Neural progenitor cell (in vitro differentiated cells): ENCODE data around the gene SIL1. TPM values are rescaled to one million over a fixed set of nuclear protein-coding genes. Genes with fewer than 3 reads are reported as not detected.

Source experiments
- DNase-seq: peaks from one replicate; pipeline ENCODE4 v3.0.0-alpha.2; 2016; ENCODE audit warnings: low spot score
- H2AFZ ChIP-seq: fragments of 200-600 bp; sonication (generic); replicated peaks from 2 replicates; pipeline ENCODE4 v1.6.1; 2016; ENCODE audit warnings: antibody characterized with exemption
- H3F3A ChIP-seq: fragments of 200-600 bp; sonication (generic); 2 replicates; pipeline ENCODE4 v1.6.1; 2016; ENCODE audit warnings: antibody characterized with exemption, low read depth
- H3K27ac ChIP-seq: fragments of 200-600 bp; sonication (generic); 2 replicates; pipeline ENCODE4 v1.5.1; 2016; ENCODE audit warnings: mild to moderate bottlenecking
- H3K27me3 ChIP-seq: fragments of 200-600 bp; sonication (generic); 2 replicates; pipeline ENCODE4 v1.6.1; 2016; ENCODE audit warnings: mild to moderate bottlenecking, moderate library complexity
- H3K36me3 ChIP-seq: fragments of 200-600 bp; sonication (generic); 2 replicates; pipeline ENCODE4 v1.5.1; 2016
- H3K4me1 ChIP-seq: fragments of 200-600 bp; sonication (generic); 2 replicates; pipeline ENCODE4 v1.6.1; 2016; ENCODE audit warnings: mixed run types
- H3K4me2 ChIP-seq: fragments of 200-600 bp; sonication (generic); 2 replicates; pipeline ENCODE4 v1.6.1; 2016
- H3K4me3 ChIP-seq: fragments of 200-600 bp; sonication (generic); 2 replicates; pipeline ENCODE4 v1.5.1; 2016
- H3K79me2 ChIP-seq: fragments of 200-600 bp; sonication (generic); 2 replicates; pipeline ENCODE4 v1.6.1; 2016; ENCODE audit warnings: low read depth
- H3K9ac ChIP-seq: fragments of 200-600 bp; sonication (generic); 2 replicates; pipeline ENCODE4 v1.6.1; 2016
- H3K9me3 ChIP-seq: fragments of 200-600 bp; sonication (generic); 2 replicates; pipeline ENCODE4 v1.5.1; 2016; ENCODE audit warnings: low read depth
- H4K20me1 ChIP-seq: fragments of 200-600 bp; sonication (generic); 2 replicates; pipeline ENCODE4 v1.6.1; 2016; ENCODE audit warnings: low read depth
- H3K27ac Mint-ChIP-seq: 3 replicates; pipeline ENCODE4 v1.8.0; 2021; ENCODE audit warnings: mixed read lengths
- H3K27me3 Mint-ChIP-seq: 2 replicates; pipeline ENCODE4 v1.8.0; 2022; ENCODE audit warnings: low read depth, mild to moderate bottlenecking, inconsistent platforms, moderate library complexity, mixed read lengths; ENCODE audit not compliant: insufficient read depth
- H3K36me3 Mint-ChIP-seq: 3 replicates; pipeline ENCODE4 v1.8.0; 2021; ENCODE audit warnings: mixed read lengths
- H3K4me1 Mint-ChIP-seq: 3 replicates; pipeline ENCODE4 v1.8.0; 2021; ENCODE audit warnings: mixed read lengths
- H3K4me3 Mint-ChIP-seq: 3 replicates; pipeline ENCODE4 v1.8.0; 2021; ENCODE audit warnings: mild to moderate bottlenecking, moderate library complexity, mixed read lengths
- H3K9me3 Mint-ChIP-seq: 3 replicates; pipeline ENCODE4 v1.8.0; 2020; ENCODE audit warnings: mixed read lengths
- EZH2 ChIP-seq: fragments of 200-600 bp; sonication (generic); IDR thresholded peaks from 2 replicates; pipeline ENCODE4 v1.6.1; 2017; ENCODE audit warnings: antibody characterized with exemption, mild to moderate bottlenecking, moderate library complexity
- EZH2phosphoT487 ChIP-seq: fragments of 200-600 bp; sonication (generic); IDR thresholded peaks from 2 replicates; pipeline ENCODE4 v1.6.1; 2017; ENCODE audit warnings: antibody characterized with exemption
- total RNA-seq: library from RNA; depleted of rRNA; stranded (reverse); fragments of >200 nt; gene quantifications from 2 replicates; pipeline ENCODE4 v1.2.3, GENCODE V29; 2015; ENCODE audit warnings: low replicate concordance
- TF ChIP-seq, protein P1 (sequence below): fragments of 200-600 bp; sonication (generic); IDR thresholded peaks from 2 replicates; pipeline ENCODE4 v1.5.1; 2017; ENCODE audit warnings: antibody characterized with exemption, mild to moderate bottlenecking

SIL1 gene
- total RNA-seq, 1 donor from 2014 or later = 5.5 TPM

DNA sequence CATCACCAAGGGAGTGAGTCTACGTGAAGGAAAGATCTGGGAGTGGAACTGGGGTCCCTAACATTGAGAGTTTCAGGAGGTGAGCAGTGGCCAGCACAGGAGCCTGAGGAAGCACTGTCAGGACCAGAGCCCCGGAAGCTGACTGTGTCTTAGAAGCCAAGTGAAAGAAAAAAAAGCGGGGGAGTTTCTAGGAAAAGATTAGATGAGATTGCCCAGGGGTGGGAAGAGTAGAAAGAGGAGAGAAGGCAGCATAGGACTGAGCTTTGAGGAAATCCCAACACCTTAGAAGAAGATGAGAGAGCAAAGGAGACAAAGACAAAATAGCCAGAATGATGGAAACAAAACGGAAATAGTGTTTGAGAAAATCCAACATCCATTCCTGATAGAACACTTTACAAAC lies 286.1 kb downstream of the SIL1 start:
- H3K27me3 ChIP-seq = no peaks in the 10 kb centered on the region
- Mint-ChIP-seq H3K27me3 (peaks cover 2% of the 10 kb centered on the region), H3K4me1 (no peaks in the 10 kb centered on the region), H3K27ac (no peak overlapping the region), H3K36me3 (peaks cover 31% of the 10 kb centered on the region), H3K4me3 (no peak overlapping the region), H3K9me3 (no peaks in the 10 kb centered on the region)
- H3K27ac ChIP-seq = no peak overlapping the region
- H4K20me1 ChIP-seq = peaks cover 5% of the 10 kb centered on the region
- no peak for DNase-seq
- no peaks in the 10 kb centered on the region for H3K79me2 ChIP-seq
- no peak for TF ChIP-seq EZH2phosphoT487
- no peak for TF ChIP-seq EZH2
- TF ChIP-seq, protein P1, sequence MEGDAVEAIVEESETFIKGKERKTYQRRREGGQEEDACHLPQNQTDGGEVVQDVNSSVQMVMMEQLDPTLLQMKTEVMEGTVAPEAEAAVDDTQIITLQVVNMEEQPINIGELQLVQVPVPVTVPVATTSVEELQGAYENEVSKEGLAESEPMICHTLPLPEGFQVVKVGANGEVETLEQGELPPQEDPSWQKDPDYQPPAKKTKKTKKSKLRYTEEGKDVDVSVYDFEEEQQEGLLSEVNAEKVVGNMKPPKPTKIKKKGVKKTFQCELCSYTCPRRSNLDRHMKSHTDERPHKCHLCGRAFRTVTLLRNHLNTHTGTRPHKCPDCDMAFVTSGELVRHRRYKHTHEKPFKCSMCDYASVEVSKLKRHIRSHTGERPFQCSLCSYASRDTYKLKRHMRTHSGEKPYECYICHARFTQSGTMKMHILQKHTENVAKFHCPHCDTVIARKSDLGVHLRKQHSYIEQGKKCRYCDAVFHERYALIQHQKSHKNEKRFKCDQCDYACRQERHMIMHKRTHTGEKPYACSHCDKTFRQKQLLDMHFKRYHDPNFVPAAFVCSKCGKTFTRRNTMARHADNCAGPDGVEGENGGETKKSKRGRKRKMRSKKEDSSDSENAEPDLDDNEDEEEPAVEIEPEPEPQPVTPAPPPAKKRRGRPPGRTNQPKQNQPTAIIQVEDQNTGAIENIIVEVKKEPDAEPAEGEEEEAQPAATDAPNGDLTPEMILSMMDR = no peak
- H3F3A ChIP-seq = peaks cover 5% of the 10 kb centered on the region
- no peaks in the 10 kb centered on the region for H3K9me3 ChIP-seq
- no peak overlapping the region for H2AFZ ChIP-seq
- no peak overlapping the region for H3K9ac ChIP-seq
- H3K4me3 ChIP-seq = no peak overlapping the region
- no peak overlapping the region for H3K4me2 ChIP-seq
- H3K4me1 ChIP-seq = peaks cover 5% of the 10 kb centered on the region
- no peaks in the 10 kb centered on the region for H3K36me3 ChIP-seq

DNA sequence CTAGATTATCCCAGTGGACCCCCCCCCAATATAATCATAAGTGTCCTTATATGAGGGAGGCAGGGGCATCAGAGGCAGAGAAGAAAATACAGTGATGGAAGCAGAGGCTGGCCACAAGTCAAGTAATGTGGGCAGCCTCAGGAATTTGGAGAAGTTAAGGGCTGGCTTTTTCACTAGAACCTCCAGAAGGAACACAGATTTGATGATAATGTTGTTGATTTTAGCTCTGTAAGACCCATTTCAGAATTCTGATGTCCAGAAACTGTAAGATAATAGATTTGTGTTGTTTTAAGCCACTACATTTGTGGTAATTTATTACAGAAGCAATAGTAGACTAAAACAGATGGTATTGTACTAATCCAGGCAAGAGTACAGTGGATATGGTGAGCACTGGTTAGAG lies 286.7 kb downstream of the SIL1 start:
- no peaks in the 10 kb centered on the region for H3K79me2 ChIP-seq
- no peak for DNase-seq
- Mint-ChIP-seq H3K27me3 (peaks cover 2% of the 10 kb centered on the region), H3K4me3 (no peak overlapping the region), H3K36me3 (peaks cover 36% of the 10 kb centered on the region), H3K9me3 (no peaks in the 10 kb centered on the region), H3K27ac (no peak overlapping the region), H3K4me1 (no peaks in the 10 kb centered on the region)
- no peaks in the 10 kb centered on the region for H3K27me3 ChIP-seq
- H2AFZ ChIP-seq = no peak overlapping the region
- peaks cover 5% of the 10 kb centered on the region for H3F3A ChIP-seq
- TF ChIP-seq EZH2phosphoT487 (no peak), EZH2 (no peak)
- TF ChIP-seq, protein P1 = no peak
- no peak overlapping the region for H3K4me3 ChIP-seq
- H4K20me1 ChIP-seq = peaks cover 5% of the 10 kb centered on the region
- no peaks in the 10 kb centered on the region for H3K36me3 ChIP-seq
- H3K9ac ChIP-seq = no peak overlapping the region
- no peak overlapping the region for H3K27ac ChIP-seq
- H3K4me2 ChIP-seq = no peak overlapping the region
- H3K4me1 ChIP-seq = peaks cover 5% of the 10 kb centered on the region
- H3K9me3 ChIP-seq = no peaks in the 10 kb centered on the region

DNA sequence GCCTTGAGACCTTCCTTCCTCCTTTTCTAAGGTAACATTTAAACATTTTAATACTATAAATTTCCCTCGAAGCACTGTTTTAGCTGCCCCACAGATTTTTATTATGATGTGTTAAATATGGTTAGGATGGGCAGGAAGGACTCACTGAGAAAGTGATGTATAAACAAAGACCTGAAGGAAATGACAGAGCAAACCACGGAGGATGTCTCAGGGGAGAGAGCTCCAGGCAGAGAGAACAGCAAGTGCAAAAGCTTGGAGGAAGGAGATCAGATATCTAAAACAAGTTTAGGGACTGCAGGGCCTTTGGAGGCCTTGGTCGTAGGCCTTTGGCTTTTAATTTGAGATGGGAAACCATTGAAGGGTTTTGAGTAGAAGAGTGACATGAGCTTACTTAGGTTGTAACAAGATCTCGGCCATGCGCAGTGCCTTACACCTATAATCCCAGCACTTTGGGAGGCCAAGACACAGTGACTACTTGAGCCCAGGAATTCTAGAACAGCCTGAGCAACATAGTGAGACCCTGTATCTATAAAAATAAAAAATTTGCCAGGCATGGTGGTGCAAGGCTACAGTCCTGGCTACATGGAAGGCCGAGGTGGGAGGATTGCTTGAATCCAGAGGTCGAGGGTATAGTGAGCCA lies 287.5 kb downstream of the SIL1 start:
- H2AFZ ChIP-seq = no peak overlapping the region
- no peak overlapping the region for H3K4me3 ChIP-seq
- no peak overlapping the region for H3K4me2 ChIP-seq
- peaks cover 5% of the 10 kb centered on the region for H4K20me1 ChIP-seq
- H3K79me2 ChIP-seq = no peaks in the 10 kb centered on the region
- H3K9ac ChIP-seq = no peak overlapping the region
- H3K4me1 ChIP-seq = peaks cover 5% of the 10 kb centered on the region
- no peak overlapping the region for H3K27ac Mint-ChIP-seq
- no peak for DNase-seq
- H3K4me3 Mint-ChIP-seq = no peak overlapping the region
- H3K27ac ChIP-seq = no peak overlapping the region
- H3K36me3 Mint-ChIP-seq = peaks cover 36% of the 10 kb centered on the region
- no peaks in the 10 kb centered on the region for H3K27me3 ChIP-seq
- no peaks in the 10 kb centered on the region for H3K9me3 ChIP-seq
- TF ChIP-seq EZH2phosphoT487 (no peak), EZH2 (no peak)
- TF ChIP-seq, protein P1 = no peak
- no peaks in the 10 kb centered on the region for H3K9me3 Mint-ChIP-seq
- H3K27me3 Mint-ChIP-seq = peaks cover 2% of the 10 kb centered on the region
- H3F3A ChIP-seq = peaks cover 5% of the 10 kb centered on the region
- no peaks in the 10 kb centered on the region for H3K4me1 Mint-ChIP-seq
- H3K36me3 ChIP-seq = no peaks in the 10 kb centered on the region
